ENCODE measurements around the gene SOX5.

SOX5 gene

DNA sequence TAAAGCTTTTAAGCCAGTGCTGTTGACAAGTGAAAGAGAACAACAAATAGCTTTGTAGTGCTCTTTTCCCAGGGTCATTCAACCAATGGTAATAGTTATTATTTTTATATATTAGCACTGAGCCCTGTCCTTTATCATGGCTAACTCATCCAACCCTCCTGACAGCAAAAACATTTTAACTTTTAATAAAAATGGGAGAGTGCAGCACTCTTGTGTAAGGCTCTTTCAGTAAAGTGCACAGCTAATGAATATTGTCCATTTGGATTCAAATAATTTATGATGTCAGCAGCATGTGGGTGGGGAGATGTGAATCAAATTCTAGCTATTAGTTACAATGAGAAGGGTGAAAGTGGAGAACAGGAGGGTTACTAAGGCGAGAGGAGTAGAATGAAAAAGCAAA, 185.7 kb downstream of the SOX5 start:
- TF ChIP-seq, protein P1, sequence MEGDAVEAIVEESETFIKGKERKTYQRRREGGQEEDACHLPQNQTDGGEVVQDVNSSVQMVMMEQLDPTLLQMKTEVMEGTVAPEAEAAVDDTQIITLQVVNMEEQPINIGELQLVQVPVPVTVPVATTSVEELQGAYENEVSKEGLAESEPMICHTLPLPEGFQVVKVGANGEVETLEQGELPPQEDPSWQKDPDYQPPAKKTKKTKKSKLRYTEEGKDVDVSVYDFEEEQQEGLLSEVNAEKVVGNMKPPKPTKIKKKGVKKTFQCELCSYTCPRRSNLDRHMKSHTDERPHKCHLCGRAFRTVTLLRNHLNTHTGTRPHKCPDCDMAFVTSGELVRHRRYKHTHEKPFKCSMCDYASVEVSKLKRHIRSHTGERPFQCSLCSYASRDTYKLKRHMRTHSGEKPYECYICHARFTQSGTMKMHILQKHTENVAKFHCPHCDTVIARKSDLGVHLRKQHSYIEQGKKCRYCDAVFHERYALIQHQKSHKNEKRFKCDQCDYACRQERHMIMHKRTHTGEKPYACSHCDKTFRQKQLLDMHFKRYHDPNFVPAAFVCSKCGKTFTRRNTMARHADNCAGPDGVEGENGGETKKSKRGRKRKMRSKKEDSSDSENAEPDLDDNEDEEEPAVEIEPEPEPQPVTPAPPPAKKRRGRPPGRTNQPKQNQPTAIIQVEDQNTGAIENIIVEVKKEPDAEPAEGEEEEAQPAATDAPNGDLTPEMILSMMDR (conservative IDR thresholded peaks at IDR 0.05; ENCODE audit: control insufficient read depth, insufficient read depth, low read depth, low read length) = no peak
- no peak for DNase-seq (ENCODE audit: low read depth)
- H3K4me3 ChIP-seq (ENCODE audit: control insufficient read depth, low read depth, low read length) = no peak overlapping the region

DNA sequence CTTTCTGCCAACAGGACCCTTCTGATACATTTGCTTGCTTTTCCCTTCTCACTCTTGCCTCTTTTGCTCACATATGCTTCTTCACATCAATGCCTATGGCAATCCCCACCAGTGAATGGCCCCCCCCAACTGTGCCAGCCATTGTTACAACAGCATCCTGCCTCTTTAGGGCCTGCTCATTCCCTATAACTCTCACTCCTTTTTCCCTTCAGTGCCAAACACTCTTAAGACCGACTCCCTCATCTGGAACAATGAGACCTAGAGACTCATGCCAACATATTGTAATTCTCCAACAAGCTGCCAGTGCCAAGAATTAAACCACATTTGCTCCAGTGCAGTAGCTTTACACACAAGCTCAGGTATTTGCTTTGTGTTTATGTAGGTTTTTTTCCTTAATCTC, 189.0 kb downstream of the SOX5 start:
- DNase-seq (ENCODE audit: low read depth) = no peak
- TF ChIP-seq, protein P1 (conservative IDR thresholded peaks at IDR 0.05; ENCODE audit: control insufficient read depth, insufficient read depth, low read depth, low read length) = no peak
- no peak overlapping the region for H3K4me3 ChIP-seq (ENCODE audit: control insufficient read depth, low read depth, low read length)

DNA sequence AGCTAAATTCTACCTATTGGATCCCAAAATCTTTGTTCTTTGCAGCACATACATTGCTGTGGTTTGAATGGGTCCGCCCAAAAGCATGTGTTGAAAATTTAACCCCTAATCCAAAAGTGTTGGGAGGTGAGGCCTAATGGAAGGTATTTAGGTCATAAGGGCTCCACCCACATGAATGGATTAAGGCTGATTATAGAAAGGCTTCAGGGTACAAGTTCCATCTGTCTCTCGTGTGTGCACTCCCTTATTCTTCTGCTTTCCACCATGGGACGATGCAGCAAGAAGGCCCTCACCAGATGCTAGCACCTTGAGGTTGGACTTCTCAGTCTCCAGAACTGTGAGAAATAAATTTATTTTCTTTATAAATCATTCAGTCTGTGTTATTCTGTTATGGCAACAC, 190.9 kb downstream of the SOX5 start:
- no peak for DNase-seq (ENCODE audit: low read depth)

DNA sequence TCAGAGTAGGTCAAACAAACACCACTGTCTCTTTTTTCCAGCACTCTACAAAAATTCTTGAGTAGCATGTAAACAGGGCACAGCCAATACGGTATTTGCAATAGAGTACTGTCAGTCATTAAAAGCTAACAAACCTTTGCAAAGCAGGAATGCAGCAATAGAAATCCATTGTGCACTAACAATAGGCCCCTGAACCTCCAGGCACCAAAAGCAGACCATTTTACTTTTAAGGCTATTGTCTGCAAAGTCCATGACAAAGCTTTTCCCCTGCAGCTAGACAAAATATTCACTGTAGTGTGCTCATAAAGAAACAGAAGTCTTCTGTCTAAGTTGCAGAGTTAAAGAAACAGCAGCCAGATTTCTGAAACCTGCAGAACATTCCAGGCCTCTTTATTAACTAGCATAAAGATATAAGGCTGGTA, 191.9 kb downstream of the SOX5 start:
- TF ChIP-seq, protein P1 (conservative IDR thresholded peaks at IDR 0.05; ENCODE audit: control insufficient read depth, insufficient read depth, low read depth, low read length) = no peak
- no peak for DNase-seq (ENCODE audit: low read depth)
- H3K4me3 ChIP-seq (ENCODE audit: control insufficient read depth, low read depth, low read length) = no peak overlapping the region

More for the DNA sequence above, 190.9 kb downstream of the SOX5 start:
- no peak overlapping the region for H3K4me3 ChIP-seq (ENCODE audit: control insufficient read depth, low read depth, low read length)
- TF ChIP-seq, protein P1 (conservative IDR thresholded peaks at IDR 0.05; ENCODE audit: control insufficient read depth, insufficient read depth, low read depth, low read length) = no peak

DNA sequence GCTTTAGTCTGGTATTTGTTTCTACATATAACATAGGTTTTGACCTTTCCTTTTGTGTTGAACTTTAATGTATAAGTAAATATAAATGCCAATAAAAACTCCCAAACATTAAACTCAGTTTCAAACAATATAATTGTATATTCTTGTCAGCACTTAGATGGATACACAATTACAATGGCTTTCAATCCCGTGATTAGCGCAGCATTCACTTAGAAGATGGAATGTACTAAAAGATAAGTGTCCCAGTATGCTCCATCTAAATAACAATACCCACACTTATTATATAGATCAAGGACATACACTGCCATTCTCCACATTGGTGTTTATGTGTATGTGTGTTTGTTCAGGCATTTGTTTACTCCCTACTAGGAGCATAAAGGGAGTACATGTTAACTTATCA, 193.1 kb downstream of the SOX5 start:
- TF ChIP-seq, protein P1 (conservative IDR thresholded peaks at IDR 0.05; ENCODE audit: control insufficient read depth, insufficient read depth, low read depth, low read length) = no peak
- H3K4me3 ChIP-seq (ENCODE audit: control insufficient read depth, low read depth, low read length) = no peak overlapping the region
- no peak for DNase-seq (ENCODE audit: low read depth)

DNA sequence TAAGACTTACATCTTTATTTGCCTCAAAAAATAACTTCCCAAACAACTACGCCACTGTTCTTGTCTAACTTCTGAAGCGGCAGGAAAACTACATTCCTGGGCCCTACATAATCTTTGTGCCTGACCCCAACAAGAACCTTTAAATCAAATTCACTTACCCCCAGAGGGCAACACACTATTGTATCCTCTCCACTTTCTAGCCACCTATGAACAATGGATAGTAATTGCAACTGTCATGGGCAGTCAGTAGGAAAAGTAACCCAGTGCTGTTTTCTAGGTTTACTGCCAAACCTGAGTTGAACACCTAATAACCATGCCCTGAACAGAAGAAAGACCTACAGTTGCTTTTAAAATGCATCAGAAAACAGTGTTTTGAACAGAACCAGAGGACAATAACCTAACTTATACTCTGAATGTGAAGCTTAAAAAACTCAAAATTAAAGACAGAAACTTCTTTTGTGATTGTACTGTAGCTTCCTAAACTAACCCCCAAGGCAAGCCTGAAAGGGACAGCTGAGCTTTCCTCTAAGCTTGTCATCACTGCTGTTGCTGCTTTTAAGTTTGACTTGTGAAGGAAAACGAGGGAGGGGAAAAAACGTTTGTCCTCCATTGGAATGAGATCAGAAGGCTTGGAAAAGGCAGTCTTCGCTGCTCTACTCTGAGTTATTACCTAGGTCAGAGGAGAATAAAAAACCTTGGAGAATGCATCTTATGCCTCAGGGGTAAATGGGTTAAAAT, 195.7 kb downstream of the SOX5 start:
- no peak for DNase-seq (ENCODE audit: low read depth)
- no peak overlapping the region for H3K4me3 ChIP-seq (ENCODE audit: control insufficient read depth, low read depth, low read length)
- TF ChIP-seq, protein P1 (conservative IDR thresholded peaks at IDR 0.05; ENCODE audit: control insufficient read depth, insufficient read depth, low read depth, low read length) = no peak

All from fibroblast of mammary gland (primary cell).